Measurements from ENCODE around the gene PDE6D. TPM values are rescaled to one million over a fixed set of nuclear protein-coding genes. Genes with fewer than 3 reads are reported as not detected.

The PDE6D gene
- total and polyA plus RNA-seq, 2 of the 13 experiments (the other 11 are each of a cell fraction or from before 2014, with no cell fraction given), result 14.1 to 23.2 TPM

- TF ChIP-seq ZKSCAN1 (IDR thresholded peaks at IDR 0.05; ENCODE audit: low read length) (no peak), ZNF414 (CRISPR knock-in tag; IDR thresholded peaks at IDR 0.05) (peak; percentile 91), RBM39 (IDR thresholded peaks at IDR 0.05; ENCODE audit: low read depth, low read length, poor library complexity, severe bottlenecking) (peak; percentile 59), SETDB1 (CRISPR knock-in tag; IDR thresholded peaks at IDR 0.05; ENCODE audit: borderline replicate concordance) (no peak), NONO (IDR thresholded peaks at IDR 0.05) (no peak), NONO (CRISPR knock-in tag; conservative IDR thresholded peaks at IDR 0.05) (peak; percentile 92), E2F5 (CRISPR knock-in tag; conservative IDR thresholded peaks at IDR 0.05) (no peak), RFXAP (CRISPR knock-in tag; IDR thresholded peaks at IDR 0.05; ENCODE audit: borderline replicate concordance) (peak; percentile 75), NFE2 (CRISPR knock-in tag; IDR thresholded peaks at IDR 0.05) (no peak), RARG (CRISPR knock-in tag; IDR thresholded peaks at IDR 0.05; ENCODE audit: low read depth) (no peak), ZNF790 (CRISPR knock-in tag; IDR thresholded peaks at IDR 0.05; ENCODE audit: borderline replicate concordance) (no peak), ZNF557 (CRISPR knock-in tag; IDR thresholded peaks at IDR 0.05) (peak; percentile 84; the same call in 1 of the 2 replicates), SRF (IDR thresholded peaks at IDR 0.05; ENCODE audit: low read depth, low read length) (no peak), NR3C1 (CRISPR knock-in tag; IDR thresholded peaks at IDR 0.05) (no peak), ZNF18 (CRISPR knock-in tag; IDR thresholded peaks at IDR 0.05; ENCODE audit: insufficient replicate concordance) (peak; percentile 9), ZNF607 (CRISPR knock-in tag; IDR thresholded peaks at IDR 0.05; ENCODE audit: borderline replicate concordance) (0 out of 2 replicates have a peak, but pooled peaks have one; percentile 83), ZFP37 (CRISPR knock-in tag; IDR thresholded peaks at IDR 0.05; ENCODE audit: borderline replicate concordance) (no peak), ZBTB20 (CRISPR knock-in tag; IDR thresholded peaks at IDR 0.05; ENCODE audit: borderline replicate concordance, low read depth) (peak; percentile 64; the same call in 1 of the 2 replicates), PRPF4 (IDR thresholded peaks at IDR 0.05; ENCODE audit: low read depth, low read length, poor library complexity, severe bottlenecking) (no peak), SMYD3 (CRISPR knock-in tag; IDR thresholded peaks at IDR 0.05) (no peak), ATF1 (CRISPR knock-in tag; IDR thresholded peaks at IDR 0.05) (peak; percentile 79), ONECUT2 (CRISPR knock-in tag; IDR thresholded peaks at IDR 0.05) (no peak), CCDC6 (CRISPR knock-in tag; IDR thresholded peaks at IDR 0.05) (peak; percentile 93), ZC3H4 (CRISPR knock-in tag; IDR thresholded peaks at IDR 0.05; ENCODE audit: borderline replicate concordance) (peak; percentile 72; the same call in 1 of the 2 replicates)
- TF ChIP-seq, protein P1, sequence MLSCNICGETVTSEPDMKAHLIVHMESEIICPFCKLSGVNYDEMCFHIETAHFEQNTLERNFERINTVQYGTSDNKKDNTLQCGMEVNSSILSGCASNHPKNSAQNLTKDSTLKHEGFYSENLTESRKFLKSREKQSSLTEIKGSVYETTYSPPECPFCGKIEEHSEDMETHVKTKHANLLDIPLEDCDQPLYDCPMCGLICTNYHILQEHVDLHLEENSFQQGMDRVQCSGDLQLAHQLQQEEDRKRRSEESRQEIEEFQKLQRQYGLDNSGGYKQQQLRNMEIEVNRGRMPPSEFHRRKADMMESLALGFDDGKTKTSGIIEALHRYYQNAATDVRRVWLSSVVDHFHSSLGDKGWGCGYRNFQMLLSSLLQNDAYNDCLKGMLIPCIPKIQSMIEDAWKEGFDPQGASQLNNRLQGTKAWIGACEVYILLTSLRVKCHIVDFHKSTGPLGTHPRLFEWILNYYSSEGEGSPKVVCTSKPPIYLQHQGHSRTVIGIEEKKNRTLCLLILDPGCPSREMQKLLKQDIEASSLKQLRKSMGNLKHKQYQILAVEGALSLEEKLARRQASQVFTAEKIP (CRISPR knock-in tag; IDR thresholded peaks at IDR 0.05; ENCODE audit: borderline replicate concordance), result no peak
Observed at GRCh38 chr2:231706731-231707624, 74.1 kb downstream of the PDE6D start (continued).
